ENCODE results near the gene PLEKHG4B. TPM values are rescaled to one million over a fixed set of nuclear protein-coding genes. Genes with fewer than 3 reads are reported as not detected.
"Not testable (repeated sequence)": the region's sequence is repeated elsewhere in the genome, so short reads cannot be mapped to it uniquely, and the experiment has no call there.

The PLEKHG4B gene
- total and polyA plus RNA-seq, 4 donors = under 0.01 to 0.05 (median 0.01) TPM; not detected in 1

- Histone ChIP-seq H3K27ac (ENCODE audit: low read depth in 1 of 2, low read length in 2 of 2) (no peak overlapping the region), H3K9me3 (ENCODE audit: control insufficient read depth in 4 of 4, low read length in 3 of 4) (no peaks in the 10 kb centered on the region), H3K27me3 (ENCODE audit: control insufficient read depth in 4 of 4, insufficient read depth in 4 of 4, low read length in 3 of 4) (peaks cover 0 to 6% (median 3%) of the 10 kb centered on the region in 4 donors), H3K4me1 (ENCODE audit: control insufficient read depth in 4 of 4, insufficient read depth in 4 of 4, low read length in 3 of 4) (peaks cover 0 to 7% (median 2%) of the 10 kb centered on the region in 4 donors), H3K9ac (ENCODE audit: low read depth in 1 of 2, low read length in 2 of 2) (no peak overlapping the region), H3K36me3 (ENCODE audit: control insufficient read depth in 4 of 4, insufficient read depth in 3 of 4, low read depth in 1 of 4, low read length in 3 of 4) (no peaks in the 10 kb centered on the region), H3K4me3 (ENCODE audit: low read depth in 1 of 3, low read length in 3 of 3) (no peak overlapping the region)
- 71% methylated on average over 9 of the region's 9 CpGs for WGBS
- DNase-seq (ENCODE audit: low spot score) = no peak
- peak; percentile 98 for TF ChIP-seq REST (IDR thresholded peaks at IDR 0.05)
- no peak for TF ChIP-seq TAF1 (conservative IDR thresholded peaks at IDR 0.05)
Measured at GRCh38 chr5:56561-57290, 35.2 kb upstream of the PLEKHG4B start.

- not testable (repeated sequence) for H3K36me3 ChIP-seq (ENCODE audit: control insufficient read depth in 4 of 4, insufficient read depth in 3 of 4, low read depth in 1 of 4, low read length in 3 of 4); H3K9ac ChIP-seq (ENCODE audit: low read depth in 1 of 2, low read length in 2 of 2); H3K9me3 ChIP-seq (ENCODE audit: control insufficient read depth in 4 of 4, low read length in 3 of 4); H3K4me3 ChIP-seq (ENCODE audit: low read depth in 1 of 3, low read length in 3 of 3); H3K27me3 ChIP-seq (ENCODE audit: control insufficient read depth in 4 of 4, insufficient read depth in 4 of 4, low read length in 3 of 4); H3K27ac ChIP-seq (ENCODE audit: low read depth in 1 of 2, low read length in 2 of 2); DNase-seq (ENCODE audit: low spot score); H3K4me1 ChIP-seq (ENCODE audit: control insufficient read depth in 4 of 4, insufficient read depth in 4 of 4, low read length in 3 of 4)
- 59% methylated on average over 1 of the region's 1 CpG for WGBS
Measured at GRCh38 chr5:60250-60649, 31.7 kb upstream of the PLEKHG4B start.

- Histone ChIP-seq H3K27ac (ENCODE audit: low read depth in 1 of 2, low read length in 2 of 2) (no peak overlapping the region), H3K4me3 (ENCODE audit: low read depth in 1 of 3, low read length in 3 of 3) (no peak overlapping the region), H3K9me3 (ENCODE audit: control insufficient read depth in 4 of 4, low read length in 3 of 4) (no peaks in the 10 kb centered on the region), H3K36me3 (ENCODE audit: control insufficient read depth in 4 of 4, insufficient read depth in 3 of 4, low read depth in 1 of 4, low read length in 3 of 4) (no peaks in the 10 kb centered on the region), H3K4me1 (ENCODE audit: control insufficient read depth in 4 of 4, insufficient read depth in 4 of 4, low read length in 3 of 4) (no peaks in the 10 kb centered on the region), H3K9ac (ENCODE audit: low read depth in 1 of 2, low read length in 2 of 2) (no peak overlapping the region), H3K27me3 (ENCODE audit: control insufficient read depth in 4 of 4, insufficient read depth in 4 of 4, low read length in 3 of 4) (no peaks in the 10 kb centered on the region)
- WGBS = 88% methylated on average over 1 of the region's 1 CpG
- TF ChIP-seq HNF4G (IDR thresholded peaks at IDR 0.05) = no peak
- TF ChIP-seq GABPA (IDR thresholded peaks at IDR 0.05 in 1 of 2, conservative IDR thresholded peaks at IDR 0.05 in 1 of 2) = no peak
- no peak for TF ChIP-seq FOXA1 (IDR thresholded peaks at IDR 0.05)
- no peak for DNase-seq (ENCODE audit: low spot score)
Measured at GRCh38 chr5:70440-70839, 21.5 kb upstream of the PLEKHG4B start.

- 89% methylated on average over 31 of the region's 31 CpGs for WGBS
- not testable (repeated sequence) for H3K9ac ChIP-seq (ENCODE audit: low read depth in 1 of 2, low read length in 2 of 2); H3K27ac ChIP-seq (ENCODE audit: low read depth in 1 of 2, low read length in 2 of 2); H3K9me3 ChIP-seq (ENCODE audit: control insufficient read depth in 4 of 4, low read length in 3 of 4); H3K27me3 ChIP-seq (ENCODE audit: control insufficient read depth in 4 of 4, insufficient read depth in 4 of 4, low read length in 3 of 4); H3K4me1 ChIP-seq (ENCODE audit: control insufficient read depth in 4 of 4, insufficient read depth in 4 of 4, low read length in 3 of 4); H3K4me3 ChIP-seq (ENCODE audit: low read depth in 1 of 3, low read length in 3 of 3); DNase-seq (ENCODE audit: low spot score); H3K36me3 ChIP-seq (ENCODE audit: control insufficient read depth in 4 of 4, insufficient read depth in 3 of 4, low read depth in 1 of 4, low read length in 3 of 4)
Measured at GRCh38 chr5:72316-73180, 19.4 kb upstream of the PLEKHG4B start.

- H3K27me3 ChIP-seq (ENCODE audit: control insufficient read depth in 4 of 4, insufficient read depth in 4 of 4, low read length in 3 of 4); H3K4me3 ChIP-seq (ENCODE audit: low read depth in 1 of 3, low read length in 3 of 3); H3K9me3 ChIP-seq (ENCODE audit: control insufficient read depth in 4 of 4, low read length in 3 of 4); DNase-seq (ENCODE audit: low spot score); H3K9ac ChIP-seq (ENCODE audit: low read depth in 1 of 2, low read length in 2 of 2); H3K27ac ChIP-seq (ENCODE audit: low read depth in 1 of 2, low read length in 2 of 2); H3K36me3 ChIP-seq (ENCODE audit: control insufficient read depth in 4 of 4, insufficient read depth in 3 of 4, low read depth in 1 of 4, low read length in 3 of 4); H3K4me1 ChIP-seq (ENCODE audit: control insufficient read depth in 4 of 4, insufficient read depth in 4 of 4, low read length in 3 of 4): not testable (repeated sequence)
- 83% methylated on average over 9 of the region's 9 CpGs for WGBS
Measured at GRCh38 chr5:73181-73447, 18.9 kb upstream of the PLEKHG4B start.
